ENCODE measurements around the gene COL23A1.

The COL23A1 gene

DNA sequence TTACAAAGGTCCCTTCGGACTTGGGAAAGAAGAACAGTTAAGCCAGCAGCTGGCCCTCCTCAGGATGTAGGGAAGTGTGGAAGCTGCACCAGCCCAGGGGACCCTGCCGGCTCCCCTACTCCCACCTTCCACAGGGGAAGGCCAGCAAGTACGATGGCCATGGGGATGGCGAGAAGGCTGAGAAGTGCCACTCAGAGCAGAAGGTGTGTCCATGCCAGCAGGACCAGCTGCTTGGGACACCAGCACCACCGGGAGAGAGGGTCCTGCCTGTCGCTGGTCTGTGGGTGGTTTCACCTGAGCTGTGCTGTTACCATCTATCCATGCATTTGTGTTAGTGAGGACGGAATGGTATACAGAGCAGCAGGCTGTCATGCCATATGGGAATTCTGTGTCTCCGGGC, 209.0 kb downstream of the COL23A1 start:
- TF ChIP-seq, protein P1, sequence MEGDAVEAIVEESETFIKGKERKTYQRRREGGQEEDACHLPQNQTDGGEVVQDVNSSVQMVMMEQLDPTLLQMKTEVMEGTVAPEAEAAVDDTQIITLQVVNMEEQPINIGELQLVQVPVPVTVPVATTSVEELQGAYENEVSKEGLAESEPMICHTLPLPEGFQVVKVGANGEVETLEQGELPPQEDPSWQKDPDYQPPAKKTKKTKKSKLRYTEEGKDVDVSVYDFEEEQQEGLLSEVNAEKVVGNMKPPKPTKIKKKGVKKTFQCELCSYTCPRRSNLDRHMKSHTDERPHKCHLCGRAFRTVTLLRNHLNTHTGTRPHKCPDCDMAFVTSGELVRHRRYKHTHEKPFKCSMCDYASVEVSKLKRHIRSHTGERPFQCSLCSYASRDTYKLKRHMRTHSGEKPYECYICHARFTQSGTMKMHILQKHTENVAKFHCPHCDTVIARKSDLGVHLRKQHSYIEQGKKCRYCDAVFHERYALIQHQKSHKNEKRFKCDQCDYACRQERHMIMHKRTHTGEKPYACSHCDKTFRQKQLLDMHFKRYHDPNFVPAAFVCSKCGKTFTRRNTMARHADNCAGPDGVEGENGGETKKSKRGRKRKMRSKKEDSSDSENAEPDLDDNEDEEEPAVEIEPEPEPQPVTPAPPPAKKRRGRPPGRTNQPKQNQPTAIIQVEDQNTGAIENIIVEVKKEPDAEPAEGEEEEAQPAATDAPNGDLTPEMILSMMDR (IDR thresholded peaks at IDR 0.05; ENCODE audit: low read depth, low read length, missing control alignments) = no peak
- no peak for DNase-seq (ENCODE audit: extremely low read depth, low read depth)
- no peak overlapping the region for H3K4me3 ChIP-seq (replicated peaks; ENCODE audit: low read depth, low read length)

- TF ChIP-seq, protein P1 (IDR thresholded peaks at IDR 0.05; ENCODE audit: low read depth, low read length, missing control alignments) = no peak
- no peak for DNase-seq (ENCODE audit: extremely low read depth, low read depth)
- H3K4me3 ChIP-seq (replicated peaks; ENCODE audit: low read depth, low read length) = no peak overlapping the region
Observed at GRCh38 chr5:178380541-178381074, 209.6 kb downstream of the COL23A1 start.

GRCh38 chr5:178380086-178380485, 210.1 kb downstream of the COL23A1 start:
- TF ChIP-seq, protein P1 (IDR thresholded peaks at IDR 0.05; ENCODE audit: low read depth, low read length, missing control alignments) = no peak
- DNase-seq (ENCODE audit: extremely low read depth, low read depth) = no peak
- H3K4me3 ChIP-seq (replicated peaks; ENCODE audit: low read depth, low read length) = no peak overlapping the region

DNA sequence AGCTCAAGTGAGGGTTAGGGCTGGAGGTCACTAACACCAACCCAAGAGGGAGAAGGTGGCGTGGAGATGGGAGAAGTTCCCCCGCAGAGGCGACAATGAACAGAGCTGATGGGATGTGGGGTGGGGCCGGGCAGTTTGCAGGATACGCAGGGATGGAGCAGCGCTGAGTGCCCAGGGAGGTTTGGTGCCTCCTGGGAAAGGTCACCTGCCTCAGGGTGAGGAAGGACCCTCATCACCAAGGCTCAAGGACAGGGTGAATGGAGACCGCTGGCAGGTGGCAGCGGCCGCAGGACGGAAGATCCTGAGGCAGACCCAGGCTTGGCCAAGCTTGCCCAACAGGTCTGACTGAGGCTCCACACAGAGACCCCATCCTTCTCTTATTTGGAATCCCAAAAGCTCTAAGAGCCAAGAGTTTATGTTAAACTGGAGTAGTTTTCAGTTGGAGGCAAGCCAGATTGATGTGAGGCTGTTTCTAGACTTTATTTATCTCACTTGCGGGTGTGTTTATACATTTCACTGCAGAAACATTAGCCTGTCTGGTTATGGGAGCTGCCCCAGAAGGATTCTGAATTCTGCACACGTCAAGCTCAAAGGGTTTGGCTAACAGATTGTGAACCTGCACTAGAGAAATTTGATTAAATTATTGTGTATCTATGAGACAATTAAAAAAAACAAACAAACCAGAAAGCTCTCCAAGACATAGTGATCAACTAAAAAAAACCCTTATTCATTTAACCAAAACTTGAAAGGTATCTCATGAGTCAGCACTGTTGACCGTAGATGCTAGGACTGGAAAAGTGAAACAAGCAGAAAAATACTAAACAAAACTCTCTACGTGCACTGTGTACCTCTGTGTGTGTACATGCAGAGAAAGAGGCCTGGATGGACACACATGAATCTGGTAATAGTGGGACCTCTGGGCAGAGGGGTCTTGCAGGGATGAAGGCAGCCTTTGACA, 211.4 kb downstream of the COL23A1 start:
- TF ChIP-seq, protein P1 (IDR thresholded peaks at IDR 0.05; ENCODE audit: low read depth, low read length, missing control alignments) = no peak
- DNase-seq (ENCODE audit: extremely low read depth, low read depth) = no peak
- no peak overlapping the region for H3K4me3 ChIP-seq (replicated peaks; ENCODE audit: low read depth, low read length)

- DNase-seq (ENCODE audit: extremely low read depth, low read depth) = no peak
- TF ChIP-seq, protein P1 (IDR thresholded peaks at IDR 0.05; ENCODE audit: low read depth, low read length, missing control alignments) = no peak
- H3K4me3 ChIP-seq (replicated peaks; ENCODE audit: low read depth, low read length) = no peak overlapping the region
Observed at GRCh38 chr5:178377583-178378270, 212.5 kb downstream of the COL23A1 start.

DNA sequence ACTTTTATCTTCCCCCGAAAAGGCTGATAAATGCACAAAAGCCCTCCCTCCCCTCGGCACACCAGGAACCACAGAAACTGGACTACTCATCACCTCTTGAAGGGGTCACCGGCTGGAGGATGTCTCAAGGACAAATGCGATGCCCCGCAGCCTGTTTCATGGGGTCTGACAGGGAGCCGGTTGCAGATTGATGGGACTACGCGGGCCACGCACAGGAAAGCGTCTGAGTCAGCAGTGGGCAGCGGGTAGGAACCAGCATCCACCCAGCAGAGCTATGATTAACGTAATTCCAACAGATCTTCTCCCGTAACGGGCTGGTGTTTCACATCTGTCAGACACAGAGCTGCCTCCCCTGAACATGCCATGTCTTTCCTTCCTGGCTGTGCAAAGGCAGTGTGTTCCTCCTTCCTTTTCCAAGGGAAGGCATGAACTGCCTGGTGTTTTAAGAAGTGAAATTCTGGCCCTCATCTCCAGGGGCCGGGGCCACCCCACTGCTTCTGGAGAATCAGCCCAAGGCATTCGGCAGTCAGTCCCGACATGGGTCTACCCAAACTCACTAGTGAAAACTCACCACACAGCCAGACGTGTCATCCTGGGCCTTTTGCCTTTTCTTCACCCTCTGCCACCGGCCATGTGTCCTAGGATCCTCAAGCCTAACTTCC, 213.1 kb downstream of the COL23A1 start:
- TF ChIP-seq, protein P1 (IDR thresholded peaks at IDR 0.05; ENCODE audit: low read depth, low read length, missing control alignments) = no peak
- H3K4me3 ChIP-seq (replicated peaks; ENCODE audit: low read depth, low read length) = no peak overlapping the region
- no peak for DNase-seq (ENCODE audit: extremely low read depth, low read depth)
